Right lobe of liver (tissue), 6 donors: Measurements from ENCODE around the gene ITGAE. TPM values are rescaled to one million over a fixed set of nuclear protein-coding genes. Genes with fewer than 3 reads are reported as not detected.
"Not testable (repeated sequence)": the region's sequence is repeated elsewhere in the genome, so short reads cannot be mapped to it uniquely, and the experiment has no call there.

Source experiments
- ATAC-seq, 4 donors: fragments of 200-7000 bp; cut with Tn5 transposase; one replicate each; pipeline ENCODE4 v1.9.1; 2020; ENCODE audit warnings: mild to moderate bottlenecking in 4 of 4, moderate library complexity in 4 of 4
- DNase-seq, 3 donors: peaks; one replicate each; pipeline ENCODE4 v3.0.0-alpha.2; 2020
- H3K27ac ChIP-seq, 3 donors: fragments of 200-600 bp; one replicate each; pipeline ENCODE4 v1.8.0; 2022
- H3K27me3 ChIP-seq, 2 donors: fragments of 200-600 bp; one replicate each; pipeline ENCODE4 v1.8.0; 2022
- H3K36me3 ChIP-seq, 4 donors: fragments of 200-600 bp; sonication (generic) in 1 of 4; one replicate each; pipeline versions ENCODE4 v1.5.1 to v1.8.0; 2017 to 2022; ENCODE audit warnings: control low read depth in 1 of 4
- H3K4me1 ChIP-seq, 4 donors: fragments of 200-600 bp; sonication (generic) in 1 of 4; one replicate each; pipeline versions ENCODE4 v1.5.1 to v1.8.0; 2017 to 2022; ENCODE audit warnings: control low read depth in 1 of 4
- H3K4me3 ChIP-seq, 3 donors: fragments of 200-600 bp; one replicate each; pipeline ENCODE4 v1.8.0; 2022
- H3K9me3 ChIP-seq, 4 donors: fragments of 200-600 bp; sonication (generic) in 1 of 4; one replicate each; pipeline versions ENCODE4 v1.5.1 to v1.8.0; 2017 to 2022; ENCODE audit warnings: control low read depth in 1 of 4
- CTCF ChIP-seq, 4 donors: fragments of 200-600 bp in 3 of 4; fragments of 450-650 bp in 1 of 4; IDR thresholded peaks; one replicate each; pipeline versions ENCODE4 v1.5.1 to v1.8.0; 2016 to 2022; ENCODE audit warnings: antibody characterized with exemption in 4 of 4, mild to moderate bottlenecking in 2 of 4
- POLR2A ChIP-seq: fragments of 450-650 bp; IDR thresholded peaks from one replicate; pipeline ENCODE4 v1.6.1; 2017; ENCODE audit warnings: antibody characterized with exemption, mild to moderate bottlenecking
- WGBS: methylation state at CpG from one replicate; pipeline ENCODE4 v1.1.6; 2018; ENCODE audit warnings: low coverage, low lambda C conversion rate; ENCODE audit not compliant: insufficient coverage; ENCODE audit errors: missing lambda C conversion rate; 5-methylcytosine and 5-hydroxymethylcytosine counted together
- intact Hi-C, 2 donors: fragments of 100-400 bp; cut with DNase I; formaldehyde crosslinking; loops; one replicate each; pipeline versions ENCODE4 v1.11.2 to v1.14.1; 2022
- total RNA-seq, 6 experiments: library from RNA; depleted of rRNA in 2 of 6; stranded (reverse); fragments of >200 nt in 2 of 6; fragmentation: NEBNext Ultra II Directional in 3 of 6; extraction: Animal tissue kit (Norgen Biotek cat#: 25700) in 3 of 6; gene quantifications; one replicate each; pipeline versions ENCODE4 v1.1.0 to v1.2.4, GENCODE V29; 2016 to 2023
- donor health status: DM: no; HTN: yes; CAD: no.
- donor health status: DM: no; HTN: no; CAD: no.
- donor health status: DM: no; HTN: no; CAD: no.
- donor health status: DM: no; HTN: yes; CAD: no.
- donor health status: DM: no; HTN: yes; CAD: no.

Gene ITGAE
- total RNA-seq, 6 experiments from 2014 or later = 5.4 to 7.7 (median 5.8) TPM

GRCh38 chr17:3738562-3739295, 62.3 kb downstream of the ITGAE start:
- no peak overlapping the region for H3K27ac ChIP-seq
- DNase-seq (peak in 1 of 3 donors; percentile 56), ATAC-seq (peak; percentile 6 to 35 (median 24))
- TF ChIP-seq POLR2A (no peak), CTCF (IDR thresholded peaks at IDR 0.05) (no peak)
- H3K4me3 ChIP-seq = no peak overlapping the region
- no peaks in the 10 kb centered on the region for H3K36me3 ChIP-seq
- 63% methylated on average over 9 of the region's 16 CpGs for WGBS
- no peaks in the 10 kb centered on the region for H3K27me3 ChIP-seq
- H3K4me1 ChIP-seq = peaks cover 0 to 3% (median 0%) of the 10 kb centered on the region in 4 donors
- no peaks in the 10 kb centered on the region for H3K9me3 ChIP-seq
- intact Hi-C loops = loop anchor here (5.0 to 10.0 kb wide), 2 partner anchors 89 to 106 kb away; partner anchors contain the start of gene NCBP3 (in 1 of the 2)

DNA sequence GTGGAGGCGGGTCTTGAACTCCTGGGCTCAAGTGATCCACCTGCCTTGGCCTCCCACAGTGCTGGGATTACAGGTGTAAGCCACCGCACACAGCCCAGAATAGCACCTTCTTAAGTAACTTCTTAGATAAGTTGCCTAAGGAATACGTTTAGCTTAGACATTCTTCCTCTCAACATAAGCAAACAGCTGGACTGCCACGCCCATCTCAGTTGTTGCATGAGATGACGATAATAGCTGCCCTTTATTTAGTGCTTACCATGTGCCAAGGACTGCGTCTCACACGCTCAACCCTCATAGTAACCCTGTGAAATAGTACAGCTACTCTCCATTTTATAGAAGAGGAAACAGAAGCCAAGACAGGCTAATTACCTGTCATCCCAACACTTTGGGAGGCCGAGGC, 65.5 kb downstream of the ITGAE start:
- WGBS = 74% methylated on average over 7 of the region's 8 CpGs
- Histone ChIP-seq H3K4me3 (no peak overlapping the region), H3K4me1 (peaks cover 0 to 19% (median 0%) of the 10 kb centered on the region in 4 donors), H3K36me3 (no peaks in the 10 kb centered on the region), H3K27ac (no peak overlapping the region), H3K27me3 (no peaks in the 10 kb centered on the region), H3K9me3 (no peaks in the 10 kb centered on the region)
- no peak for TF ChIP-seq CTCF (IDR thresholded peaks at IDR 0.05)
- TF ChIP-seq POLR2A = no peak
- DNase-seq (no peak), ATAC-seq (no peak)
- intact Hi-C loops = loop anchor here (5.0 to 10.0 kb wide), 2 partner anchors 92 to 109 kb away; partner anchors contain the start of gene NCBP3 (in 1 of the 2)

DNA sequence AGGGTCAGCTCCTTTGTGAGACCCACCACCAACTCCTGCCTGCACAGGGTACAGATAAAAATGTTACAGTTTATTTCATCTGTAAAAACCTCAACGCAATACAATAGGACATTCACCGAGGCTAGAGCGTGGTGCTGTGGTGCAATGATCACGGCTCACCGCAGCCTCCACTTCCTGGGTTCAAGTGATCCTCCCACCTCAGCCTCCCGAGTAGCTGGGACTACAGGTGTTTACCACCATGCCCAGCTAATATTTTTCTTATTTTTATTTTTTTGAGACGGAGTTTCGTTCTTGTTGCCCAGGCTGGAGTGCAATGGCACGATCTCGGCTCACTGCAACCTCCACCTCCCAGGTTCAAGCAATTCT, 66.1 kb downstream of the ITGAE start:
- H3K4me3 ChIP-seq, H3K36me3 ChIP-seq, H3K9me3 ChIP-seq, DNase-seq, H3K27me3 ChIP-seq, H3K27ac ChIP-seq, ATAC-seq: not testable (repeated sequence)
- H3K4me1 ChIP-seq = peaks cover 0 to 19% (median 0%) of the 10 kb centered on the region in 4 donors
- 81% methylated on average over 10 of the region's 10 CpGs for WGBS
- intact Hi-C loops = loop anchor here (5.0 to 10.0 kb wide), 2 partner anchors 92 to 110 kb away; partner anchors contain the start of gene NCBP3 (in 1 of the 2)

- 21% methylated on average over 9 of the region's 9 CpGs for WGBS
- no peaks in the 10 kb centered on the region for H3K36me3 ChIP-seq
- intact Hi-C loops = loop anchor here in 1 of 2 donors (10.0 kb wide), 1 partner anchor 113 kb away; the partner anchor contains the start of gene NCBP3
- H3K27me3 ChIP-seq = no peaks in the 10 kb centered on the region
- H3K9me3 ChIP-seq = no peaks in the 10 kb centered on the region
- ATAC-seq (peak; percentile 81 to 94 (median 84)), DNase-seq (no peak)
- H3K4me1 ChIP-seq = peaks cover 0 to 15% (median 0%) of the 10 kb centered on the region in 4 donors
- H3K4me3 ChIP-seq = no peak overlapping the region
- peak in 2 of 4 donors; percentile 6 to 28 for TF ChIP-seq CTCF (IDR thresholded peaks at IDR 0.05)
- no peak for TF ChIP-seq POLR2A
- peak overlapping the region in 1 of 3 donors; percentile 21 for H3K27ac ChIP-seq
Measured at GRCh38 chr17:3732210-3732621, 68.8 kb downstream of the ITGAE start.

- WGBS = 62% methylated on average over 7 of the region's 9 CpGs
- ATAC-seq (no peak), DNase-seq (no peak)
- H3K4me1 ChIP-seq = peaks cover 0 to 15% (median 0%) of the 10 kb centered on the region in 4 donors
- TF ChIP-seq CTCF (IDR thresholded peaks at IDR 0.05) (no peak), POLR2A (no peak)
- H3K4me3 ChIP-seq = no peak overlapping the region
- H3K27me3 ChIP-seq = no peaks in the 10 kb centered on the region
- H3K9me3 ChIP-seq = no peaks in the 10 kb centered on the region
- intact Hi-C loops = loop anchor here in 1 of 2 donors (10.0 kb wide), 1 partner anchor 114 kb away; the partner anchor contains the start of gene NCBP3
- no peaks in the 10 kb centered on the region for H3K36me3 ChIP-seq
- no peak overlapping the region for H3K27ac ChIP-seq
Measured at GRCh38 chr17:3730881-3731429, 70.0 kb downstream of the ITGAE start.
